A172 (cell line): ENCODE results near the gene RASIP1. TPM values are rescaled to one million over a fixed set of nuclear protein-coding genes. Genes with fewer than 3 reads are reported as not detected.
"Not testable (repeated sequence)": the region's sequence is repeated elsewhere in the genome, so short reads cannot be mapped to it uniquely, and the experiment has no call there.

ENCODE experiments used
- DNase-seq: peaks from one replicate; pipeline ENCODE4 v3.0.0-alpha.2; 2015; ENCODE audit warnings: low spot score
- total RNA-seq: library from RNA; depleted of rRNA; stranded (reverse); fragments of >200 nt; shearing (Covaris generic); gene quantifications from 2 replicates; pipeline ENCODE4 v1.2.3, GENCODE V29; 2014

Gene RASIP1
- total RNA-seq, 1 experiment from 2014 or later: 0.12 TPM

DNA sequence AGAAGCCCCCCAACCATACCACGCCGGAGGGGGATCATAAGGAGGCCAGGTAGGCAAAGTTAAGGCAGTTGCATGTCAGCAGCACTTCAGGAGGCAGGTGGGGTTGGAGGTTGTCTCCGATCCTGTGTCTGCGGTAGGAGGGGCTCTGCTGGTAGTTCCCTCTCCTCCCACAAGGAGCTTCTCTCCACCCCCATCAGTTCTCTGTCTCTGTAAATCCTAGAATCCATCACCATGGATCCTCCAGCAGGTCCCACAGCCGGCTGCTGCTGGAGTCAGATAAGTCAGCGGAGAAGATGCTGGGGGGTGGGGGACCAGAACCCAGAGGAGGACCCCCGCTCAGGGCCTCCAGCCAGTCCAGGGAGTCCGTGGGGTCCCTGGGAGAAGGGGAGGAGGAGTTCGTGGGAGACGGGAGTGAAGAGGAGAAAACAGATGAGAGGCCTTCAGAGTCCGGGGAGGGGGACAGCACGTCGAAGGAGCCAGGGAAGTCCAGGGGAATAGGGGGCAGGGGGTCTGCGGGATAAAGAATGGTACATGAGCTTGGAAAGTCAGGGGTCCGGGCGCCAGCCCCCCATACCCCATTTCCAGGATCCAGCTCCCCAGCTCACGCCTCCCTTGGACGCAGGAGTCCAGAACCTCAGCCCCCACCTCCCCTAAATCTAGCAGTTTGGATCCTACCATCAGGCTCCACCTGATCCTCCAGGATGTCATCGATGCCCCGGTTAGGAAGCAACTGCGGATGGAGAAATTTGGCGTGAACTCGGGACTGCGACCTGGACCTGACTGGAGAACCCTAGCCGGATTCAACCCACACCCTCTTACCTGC lies 27.2 kb downstream of the RASIP1 start:
- DNase-seq: no peak

DNA sequence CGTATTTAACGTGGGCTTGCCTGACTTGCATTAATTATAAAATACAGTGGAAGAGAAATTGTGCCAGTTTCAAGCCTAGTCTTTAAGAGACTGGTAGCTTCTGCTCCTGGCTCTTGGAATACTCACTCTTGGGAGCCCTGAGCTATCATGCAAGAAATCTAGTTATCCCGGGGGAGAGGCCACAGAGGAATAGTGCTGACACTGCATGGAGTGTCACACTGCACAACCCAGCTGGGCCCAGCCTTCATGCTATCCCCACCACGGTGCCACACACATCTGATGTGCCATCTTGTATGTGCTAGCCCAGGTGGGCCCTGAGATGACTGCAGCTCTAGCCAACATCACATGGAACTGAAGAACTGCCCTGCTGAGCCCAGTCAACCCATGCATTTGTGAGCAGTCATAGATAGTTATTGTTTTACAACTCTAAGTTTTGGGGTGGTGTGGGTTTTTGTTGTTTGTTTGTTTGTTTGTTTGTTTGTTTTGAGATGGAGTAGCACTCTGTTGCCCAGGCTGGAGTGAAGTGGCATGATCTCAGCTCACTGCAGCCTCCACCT lies 29.2 kb downstream of the RASIP1 start:
- no peak for DNase-seq

DNA sequence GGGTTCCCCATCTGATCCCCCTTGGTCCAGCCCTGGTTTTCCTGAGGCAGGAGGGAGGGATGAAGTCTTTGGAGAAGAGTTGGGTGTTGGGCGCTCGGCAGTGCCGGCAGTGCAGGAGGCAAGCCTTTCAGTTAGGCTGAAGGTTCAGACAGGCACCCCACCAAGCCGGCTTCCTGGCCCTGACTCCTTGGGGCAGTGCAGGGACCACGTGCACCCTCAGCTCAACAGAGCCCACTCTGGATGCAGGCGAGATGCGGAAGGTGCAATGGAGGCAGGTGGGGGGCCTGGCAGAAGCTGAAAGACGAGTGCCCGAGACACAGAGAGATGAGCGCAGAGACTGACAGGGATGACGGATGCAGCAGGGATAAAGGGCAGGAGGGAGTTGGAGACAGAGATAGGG lies 31.9 kb downstream of the RASIP1 start:
- DNase-seq: no peak

DNA sequence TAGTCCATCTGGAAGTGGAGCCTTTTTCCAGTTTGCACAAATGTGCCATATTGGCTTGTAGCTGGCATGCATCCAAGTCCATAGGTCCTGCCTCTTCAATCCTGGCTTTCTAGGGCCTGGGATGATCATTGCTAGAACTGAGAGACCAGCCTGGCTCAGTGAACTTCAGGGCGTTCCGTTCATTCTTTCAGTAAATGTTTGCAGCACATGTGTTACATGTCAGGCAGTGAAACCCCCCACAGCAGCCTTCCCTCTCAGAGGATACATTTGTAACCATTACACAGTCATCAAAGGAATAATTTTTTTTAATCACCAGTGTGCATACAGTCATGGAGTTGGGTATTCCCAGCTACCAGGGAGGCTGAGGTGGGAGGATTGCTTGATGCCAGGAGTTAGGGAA lies 35.0 kb downstream of the RASIP1 start:
- no peak for DNase-seq

DNA sequence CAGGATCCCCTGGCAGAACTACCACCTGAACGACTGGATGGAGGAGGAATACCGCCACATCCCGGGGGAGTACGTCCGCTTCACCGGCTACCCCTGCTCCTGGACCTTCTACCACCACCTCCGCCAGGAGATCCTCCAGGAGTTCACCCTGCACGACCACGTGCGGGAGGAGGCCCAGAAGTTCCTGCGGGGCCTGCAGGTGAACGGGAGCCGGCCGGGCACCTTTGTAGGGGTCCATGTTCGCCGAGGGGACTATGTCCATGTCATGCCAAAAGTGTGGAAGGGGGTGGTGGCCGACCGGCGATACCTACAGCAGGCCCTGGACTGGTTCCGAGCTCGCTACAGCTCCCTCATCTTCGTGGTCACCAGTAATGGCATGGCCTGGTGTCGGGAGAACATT lies 37.1 kb downstream of the RASIP1 start:
- no peak for DNase-seq

DNA sequence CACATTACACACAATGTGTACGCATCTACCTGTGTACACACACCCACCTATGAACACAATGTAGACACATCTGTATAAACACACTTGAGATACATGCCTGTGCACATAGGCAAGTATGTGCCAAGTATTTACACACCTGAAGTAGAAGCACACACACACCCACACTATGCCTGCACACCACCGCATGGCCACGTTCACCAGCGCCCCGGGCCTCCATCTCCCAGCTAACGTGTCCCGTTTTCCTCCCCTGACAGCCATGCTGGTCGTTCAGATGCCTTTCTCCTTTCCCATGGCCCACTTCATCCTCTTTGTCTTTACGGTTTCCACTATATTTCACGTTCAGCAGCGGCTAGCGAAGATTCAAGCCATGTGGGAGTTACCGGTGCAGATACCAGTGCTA lies 37.7 kb downstream of the RASIP1 start:
- no peak for DNase-seq

DNA sequence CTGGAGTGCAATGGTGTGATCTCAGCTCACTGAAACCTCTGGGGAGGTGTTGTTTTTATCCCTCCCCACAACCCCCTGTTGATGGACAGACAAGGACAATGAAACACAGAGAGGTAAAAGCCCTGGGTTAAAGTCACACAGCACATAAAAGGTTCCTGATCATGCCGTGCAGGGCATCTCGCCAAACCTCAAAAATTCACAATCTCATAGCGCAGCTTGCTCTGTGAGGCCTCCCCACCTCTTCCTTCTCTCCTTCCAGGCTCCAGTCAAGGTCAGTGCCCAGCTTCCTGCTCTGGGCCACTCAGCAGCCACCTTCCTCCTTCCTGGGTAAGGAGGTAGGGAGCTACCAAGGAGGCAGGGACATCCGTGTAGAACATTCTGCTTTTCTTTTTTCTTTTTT lies 42.4 kb downstream of the RASIP1 start:
- peak; percentile 82 for DNase-seq

DNA sequence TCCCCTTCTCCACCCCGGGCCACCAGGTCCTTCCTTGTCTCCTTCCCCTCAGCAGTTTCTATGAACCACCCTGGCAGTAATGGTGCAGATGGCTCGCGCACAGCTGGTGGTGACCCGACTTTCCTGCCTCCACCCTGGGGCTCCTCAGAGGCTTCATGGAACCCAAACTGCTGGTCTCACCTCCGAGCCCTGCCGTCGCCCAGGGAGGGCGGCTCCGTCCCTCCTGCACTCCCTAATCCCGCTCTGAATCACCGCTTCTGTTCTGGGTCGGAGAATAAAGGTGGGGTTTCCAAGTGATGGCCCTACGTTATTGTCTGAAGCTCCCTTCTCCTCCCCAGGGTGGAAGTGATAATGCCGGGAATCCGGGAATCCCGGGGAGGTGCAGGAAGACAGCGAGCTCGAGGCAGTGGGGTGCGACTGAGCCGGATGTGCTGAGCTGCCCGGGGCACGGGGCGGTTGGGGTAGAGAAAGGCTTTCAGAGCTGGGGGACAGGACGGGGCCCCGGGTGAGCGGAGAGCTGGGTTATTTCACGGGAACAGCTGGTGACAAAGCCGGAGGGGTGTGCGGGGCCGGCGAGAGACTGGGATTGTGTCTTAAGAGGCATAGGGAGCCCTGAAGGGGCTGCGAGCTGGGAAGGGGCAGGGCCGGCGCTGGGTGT lies 43.9 kb downstream of the RASIP1 start:
- no peak for DNase-seq

DNA sequence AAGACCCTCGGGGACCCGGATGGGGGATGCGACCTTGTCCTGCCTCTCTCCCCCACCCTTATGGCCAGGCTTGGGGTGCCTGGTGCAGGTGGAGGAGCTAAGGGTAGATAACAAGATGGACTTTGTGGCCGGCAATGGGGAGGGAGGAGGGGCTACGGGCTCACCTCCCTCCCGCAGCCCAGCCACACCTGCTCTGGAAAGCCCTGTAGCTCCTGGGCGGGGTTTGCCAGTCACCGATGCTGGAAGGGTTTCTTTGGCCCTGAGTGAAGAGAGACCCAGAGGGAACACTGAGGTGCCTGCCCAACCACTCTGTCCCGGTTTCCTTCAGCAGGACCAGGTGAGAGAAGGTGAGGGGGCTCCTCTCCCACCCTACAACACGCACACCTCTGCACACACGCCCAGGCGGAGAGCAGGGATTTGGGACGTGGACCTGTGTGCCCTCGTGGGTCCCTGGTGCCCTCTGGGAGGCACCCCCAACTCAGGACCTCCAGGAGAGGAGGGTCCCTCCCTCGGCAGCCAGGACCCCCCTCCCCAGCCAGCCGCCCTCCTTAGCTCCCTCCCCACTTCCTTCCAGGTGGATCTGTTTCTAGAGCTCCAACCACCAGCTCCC lies 44.6 kb downstream of the RASIP1 start, which contains the start of gene FUT2:
Gene FUT2 (plus strand): TSS at position 229 of the 610 bp plus-strand sequence. CDS start 6,986 bp downstream, outside the sequence.
- DNase-seq: no peak

DNA sequence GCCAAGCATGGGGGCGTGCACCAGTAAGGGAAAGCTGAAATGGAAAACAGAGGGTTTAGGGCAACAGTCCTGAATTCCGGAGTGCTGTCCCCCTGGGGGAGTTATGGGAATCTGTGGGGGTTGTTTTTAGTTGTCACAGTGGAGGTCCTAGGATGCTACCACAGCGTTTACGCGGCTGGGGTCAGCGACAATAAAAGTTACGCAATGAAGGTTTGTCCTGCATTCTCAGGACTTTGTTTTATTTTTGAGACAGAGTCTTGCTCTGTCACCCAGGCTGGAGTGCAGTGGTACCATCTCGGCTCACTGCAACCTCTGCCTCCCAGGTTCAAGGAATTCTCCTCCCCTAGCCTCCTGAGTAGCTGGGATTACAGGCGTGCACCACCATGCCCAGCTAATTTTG lies 46.8 kb downstream of the RASIP1 start:
- DNase-seq: not testable (repeated sequence)

DNA sequence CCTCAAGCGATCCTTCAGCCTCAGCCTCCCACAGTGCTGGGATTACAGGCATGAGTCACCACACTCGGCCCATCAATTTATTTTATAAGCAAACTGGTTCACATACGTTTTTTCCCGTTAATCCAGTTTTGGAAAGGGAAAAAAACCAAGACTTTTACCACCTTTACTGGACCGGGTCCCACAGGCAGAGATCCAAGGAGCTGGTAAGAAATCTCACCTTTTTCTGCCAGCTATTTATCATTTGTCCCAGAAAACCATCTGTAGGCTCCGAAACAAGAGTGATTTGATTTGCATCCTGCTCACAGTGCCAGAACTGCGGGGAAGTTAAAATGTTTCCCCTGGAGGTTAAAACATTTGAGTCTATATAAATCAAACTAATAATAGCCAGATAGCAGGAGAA lies 51.0 kb downstream of the RASIP1 start:
- no peak for DNase-seq

DNA sequence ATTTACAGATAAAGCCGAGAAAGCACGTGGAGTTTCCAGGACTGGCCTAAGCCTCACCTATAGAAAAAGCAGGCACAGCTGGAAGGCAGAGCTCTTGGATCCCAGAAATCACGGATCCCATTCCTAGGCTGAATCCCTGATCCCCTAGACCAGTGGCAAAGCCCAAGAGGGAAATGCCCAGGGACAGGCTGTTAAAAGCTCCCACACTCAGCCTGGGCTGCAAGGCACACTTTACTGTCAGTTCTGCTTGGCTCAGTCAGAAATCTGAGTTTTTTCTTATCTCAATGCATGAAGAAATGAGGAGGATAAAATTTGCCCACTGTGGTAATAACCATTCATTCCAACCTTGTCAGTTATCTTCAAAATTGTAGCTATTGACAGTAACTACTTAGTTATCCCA lies 52.6 kb downstream of the RASIP1 start:
- no peak for DNase-seq

DNA sequence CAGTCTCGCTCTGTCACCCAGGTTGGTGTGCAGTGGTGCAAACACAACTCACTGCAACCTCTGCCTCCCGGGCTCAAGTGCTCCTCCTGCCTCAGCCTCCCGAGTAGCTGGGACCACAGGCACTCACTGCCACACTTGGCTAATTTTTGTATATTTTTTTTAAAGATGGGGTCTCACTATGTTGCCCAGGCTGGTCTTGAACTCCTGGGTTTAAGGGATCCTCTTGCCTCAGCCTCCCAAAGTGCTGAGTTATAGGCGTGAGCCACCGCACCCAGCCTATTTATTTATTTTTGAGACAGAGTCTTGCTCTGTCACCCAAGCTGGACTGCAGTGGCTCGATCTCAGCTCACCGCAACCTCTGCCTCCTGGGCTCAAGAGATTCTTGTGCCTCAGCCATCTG lies 53.8 kb downstream of the RASIP1 start:
- DNase-seq: not testable (repeated sequence)

DNA sequence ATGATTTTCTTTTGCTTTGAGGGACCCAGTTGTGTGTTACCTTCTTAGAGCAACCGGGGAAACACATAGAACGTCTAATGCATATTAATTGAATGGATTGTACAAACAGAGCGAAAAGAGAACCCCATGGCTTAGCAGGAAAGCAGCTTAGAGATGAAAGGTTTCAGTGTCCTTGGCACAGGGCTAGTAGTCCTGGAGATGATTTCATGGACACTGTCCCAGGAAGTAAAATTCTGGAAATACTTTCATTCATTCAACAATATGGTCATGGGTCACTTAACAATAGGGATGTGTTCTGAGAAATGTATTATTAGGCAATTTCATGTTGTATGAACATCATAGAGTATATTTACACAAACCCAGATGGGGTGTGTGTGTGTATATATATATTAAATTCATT lies 54.3 kb downstream of the RASIP1 start:
- DNase-seq: no peak

DNA sequence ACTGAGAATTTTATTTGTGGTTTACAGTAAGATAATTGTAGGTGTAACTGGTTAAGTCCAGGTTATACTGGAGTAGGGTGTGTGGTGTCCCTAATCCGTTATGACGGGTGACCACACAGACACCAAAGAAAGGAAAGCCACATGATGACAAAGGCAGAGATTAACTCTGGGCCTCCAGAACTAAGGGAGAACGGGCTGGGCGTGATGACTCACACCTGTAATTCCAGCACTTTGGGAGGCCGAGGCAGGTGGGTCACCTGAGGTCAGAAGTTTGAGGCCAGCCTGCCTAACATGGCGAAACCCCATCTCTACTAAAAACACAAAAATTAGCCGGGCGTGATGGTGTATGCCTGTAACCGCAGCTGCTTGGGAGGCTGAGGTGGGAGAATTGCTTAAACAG lies 54.8 kb downstream of the RASIP1 start:
- peak; percentile 57 for DNase-seq

DNA sequence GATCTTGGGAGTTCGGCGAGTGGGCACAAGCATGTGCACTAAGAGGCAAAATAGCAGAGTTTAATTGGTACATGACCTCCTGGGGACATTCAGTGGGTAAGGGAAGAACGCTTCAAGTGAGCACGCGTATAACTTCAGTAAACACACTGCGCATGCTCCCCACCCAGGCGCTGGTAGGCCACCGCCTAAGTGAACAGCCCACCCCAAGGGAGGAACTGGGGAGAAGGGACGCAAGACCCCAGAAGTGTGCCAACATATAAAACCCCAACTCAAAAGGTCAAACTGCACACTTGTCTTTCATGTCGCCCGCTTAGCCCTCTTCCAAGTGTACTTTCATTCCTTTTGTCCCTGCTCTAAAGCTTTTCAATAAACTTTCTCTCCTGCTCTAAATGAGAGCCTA lies 57.1 kb downstream of the RASIP1 start:
- no peak for DNase-seq

DNA sequence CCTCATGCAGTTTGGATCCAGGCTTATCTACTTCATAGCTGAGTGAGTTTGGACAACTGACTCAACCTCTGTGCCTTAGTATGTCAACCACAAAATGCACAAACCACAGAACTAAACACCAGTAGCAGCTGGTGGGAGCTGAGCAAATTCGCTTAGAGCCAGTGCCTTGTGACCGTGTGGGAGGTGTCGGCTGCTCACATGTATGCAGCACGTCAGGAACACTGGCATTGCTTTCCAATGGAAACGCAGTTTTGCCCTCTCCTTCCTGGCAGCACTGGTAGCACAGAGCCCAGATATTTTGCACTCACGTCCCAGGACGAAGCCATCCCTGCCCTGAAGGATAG lies 59.3 kb downstream of the RASIP1 start:
- peak; percentile 80 for DNase-seq

DNA sequence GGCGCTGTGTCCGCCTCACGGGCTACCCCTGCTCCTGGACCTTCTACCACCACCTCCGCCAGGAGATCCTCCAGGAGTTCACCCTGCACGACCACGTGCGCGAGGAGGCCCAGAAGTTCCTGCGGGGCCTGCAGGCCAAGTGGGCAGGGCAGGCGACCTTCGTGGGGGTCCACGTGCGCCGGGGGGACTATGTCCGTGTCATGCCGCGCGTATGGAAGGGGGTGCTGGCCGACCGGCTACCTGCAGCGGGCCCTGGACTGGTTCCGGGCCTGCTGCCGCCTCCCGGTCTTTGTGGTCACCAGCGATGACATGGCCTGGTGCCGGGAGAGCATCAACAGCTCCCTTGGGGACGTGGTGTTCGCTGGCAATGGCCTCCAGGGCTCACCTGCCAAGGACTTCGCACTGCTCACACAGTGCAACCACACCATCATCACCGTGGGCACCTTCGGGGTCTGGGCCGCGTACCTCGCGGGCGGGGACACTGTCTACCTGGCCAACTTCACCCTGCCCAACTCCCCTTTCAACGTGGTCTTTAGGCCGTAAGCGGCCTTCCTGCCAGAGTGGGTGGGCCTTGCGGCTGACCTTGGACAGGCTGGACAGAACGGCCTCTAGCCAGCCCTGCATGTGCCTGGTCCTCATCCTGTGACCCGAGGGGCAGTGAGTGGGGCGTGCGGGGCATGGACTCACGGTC lies 59.8 kb downstream of the RASIP1 start:
- no peak for DNase-seq

DNA sequence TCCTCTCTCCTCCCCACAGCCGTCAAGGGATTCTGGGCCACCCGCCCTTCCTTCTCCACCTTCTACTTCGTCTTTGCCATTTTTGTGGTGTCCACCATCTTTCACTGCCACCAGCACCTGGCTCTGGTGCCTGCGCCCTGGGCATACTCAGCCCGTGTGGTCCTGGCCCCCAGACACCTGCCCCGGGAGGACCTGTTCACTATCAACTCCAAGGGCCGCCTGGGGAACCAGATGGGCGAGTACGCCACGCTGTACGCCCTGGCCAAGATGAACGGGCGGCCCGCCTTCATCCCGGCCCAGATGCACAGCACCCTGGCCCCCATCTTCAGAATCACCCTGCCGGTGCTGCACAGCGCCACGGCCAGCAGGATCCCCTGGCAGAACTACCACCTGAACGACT lies 60.4 kb downstream of the RASIP1 start:
- not testable (repeated sequence) for DNase-seq

DNA sequence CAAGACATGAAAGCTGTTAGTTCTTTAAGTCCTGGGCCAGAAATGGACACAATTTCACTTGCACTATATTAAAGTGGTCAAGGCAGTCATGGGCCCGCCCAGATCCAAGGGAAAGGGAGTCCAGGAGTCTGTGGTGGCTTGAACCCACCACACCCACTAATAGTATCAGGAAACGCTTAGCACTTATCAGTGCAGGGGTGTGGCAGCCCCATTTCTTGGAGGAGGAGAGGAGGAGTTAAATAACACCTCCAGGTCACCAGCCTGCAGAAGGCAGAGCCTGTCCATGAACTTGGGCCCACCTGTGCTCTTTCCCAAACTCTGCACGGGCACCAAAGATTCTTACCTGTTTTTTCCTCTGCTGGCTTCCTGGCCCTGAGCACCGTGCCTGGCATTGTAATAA lies 62.2 kb downstream of the RASIP1 start:
- no peak for DNase-seq

DNA sequence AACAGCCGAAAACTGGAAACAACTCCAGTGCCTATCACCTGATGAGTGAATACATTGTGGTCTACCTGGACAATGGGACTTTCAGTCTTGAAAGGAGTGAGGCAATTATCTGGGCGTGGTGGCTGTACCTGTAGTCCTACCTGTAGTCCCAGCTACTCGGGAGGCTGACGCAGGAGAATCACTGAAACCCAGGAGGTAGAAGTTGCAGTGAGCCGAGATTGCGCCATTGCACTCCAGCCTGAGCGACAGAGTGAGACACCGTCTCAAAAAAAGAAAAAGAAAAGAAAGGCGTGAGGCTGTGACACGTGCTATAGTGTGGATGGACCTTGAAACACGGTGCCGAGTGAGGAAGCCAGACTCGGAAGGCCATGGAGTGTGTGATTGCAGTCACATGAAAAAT lies 63.5 kb downstream of the RASIP1 start:
- DNase-seq: no peak

DNA sequence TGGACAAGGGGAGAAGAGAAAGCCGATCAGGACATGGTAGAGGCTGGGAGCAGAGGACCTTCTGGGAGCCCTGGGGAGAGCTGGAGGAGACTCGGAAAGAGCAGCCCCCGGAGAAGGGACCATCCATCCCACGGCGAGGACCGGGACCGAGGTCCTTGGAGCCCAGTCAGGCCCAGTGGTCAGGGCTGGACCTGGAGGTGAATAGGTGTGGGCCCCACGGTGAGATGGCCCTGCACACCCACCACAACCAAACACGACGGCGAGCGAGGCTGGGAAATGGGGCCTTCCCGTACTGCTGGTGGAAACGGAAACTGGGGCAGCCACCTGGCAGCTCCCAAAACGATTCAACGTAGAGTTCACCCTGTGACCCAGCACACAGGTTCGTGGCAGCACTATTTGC lies 63.9 kb downstream of the RASIP1 start:
- DNase-seq: no peak
